ENCODE data around the gene SLC6A4. TPM values are rescaled to one million over a fixed set of nuclear protein-coding genes. Genes with fewer than 3 reads are reported as not detected.

The SLC6A4 gene
- total RNA-seq, 1 donor from 2014 or later: not detected

DNA sequence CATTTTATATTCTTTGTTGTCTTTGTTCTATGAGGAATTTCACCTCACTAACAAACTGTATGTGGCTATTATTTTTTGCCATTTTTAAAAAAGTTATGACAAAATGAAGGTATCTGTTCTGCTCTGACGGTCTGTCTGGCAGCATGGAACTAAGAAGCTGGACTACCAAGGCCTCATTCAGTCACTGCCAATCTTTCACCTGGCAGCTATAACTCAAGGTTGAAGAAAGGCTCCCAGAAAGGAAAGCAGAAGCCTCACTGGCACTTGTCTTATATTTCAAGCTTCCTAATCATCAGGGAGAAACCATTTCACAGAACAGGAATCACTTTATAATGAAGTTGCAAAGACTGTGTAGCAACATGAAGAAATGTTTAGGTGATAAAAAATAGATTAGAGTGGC is 18.7 kb upstream of the SLC6A4 start:
- DNase-seq (ENCODE audit: low read depth, low spot score): no peak
- Mint-ChIP-seq H3K36me3 (ENCODE audit: low read depth) (peaks cover 22% of the 10 kb centered on the region), H3K27ac (ENCODE audit: unreplicated experiment) (no peak overlapping the region), H3K9me3 (no peaks in the 10 kb centered on the region), H3K4me1 (no peaks in the 10 kb centered on the region), H3K4me3 (no peak overlapping the region), H3K27me3 (ENCODE audit: low read depth) (no peaks in the 10 kb centered on the region)
- TF ChIP-seq, protein P1, sequence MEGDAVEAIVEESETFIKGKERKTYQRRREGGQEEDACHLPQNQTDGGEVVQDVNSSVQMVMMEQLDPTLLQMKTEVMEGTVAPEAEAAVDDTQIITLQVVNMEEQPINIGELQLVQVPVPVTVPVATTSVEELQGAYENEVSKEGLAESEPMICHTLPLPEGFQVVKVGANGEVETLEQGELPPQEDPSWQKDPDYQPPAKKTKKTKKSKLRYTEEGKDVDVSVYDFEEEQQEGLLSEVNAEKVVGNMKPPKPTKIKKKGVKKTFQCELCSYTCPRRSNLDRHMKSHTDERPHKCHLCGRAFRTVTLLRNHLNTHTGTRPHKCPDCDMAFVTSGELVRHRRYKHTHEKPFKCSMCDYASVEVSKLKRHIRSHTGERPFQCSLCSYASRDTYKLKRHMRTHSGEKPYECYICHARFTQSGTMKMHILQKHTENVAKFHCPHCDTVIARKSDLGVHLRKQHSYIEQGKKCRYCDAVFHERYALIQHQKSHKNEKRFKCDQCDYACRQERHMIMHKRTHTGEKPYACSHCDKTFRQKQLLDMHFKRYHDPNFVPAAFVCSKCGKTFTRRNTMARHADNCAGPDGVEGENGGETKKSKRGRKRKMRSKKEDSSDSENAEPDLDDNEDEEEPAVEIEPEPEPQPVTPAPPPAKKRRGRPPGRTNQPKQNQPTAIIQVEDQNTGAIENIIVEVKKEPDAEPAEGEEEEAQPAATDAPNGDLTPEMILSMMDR (conservative IDR thresholded peaks at IDR 0.05): no peak

DNA sequence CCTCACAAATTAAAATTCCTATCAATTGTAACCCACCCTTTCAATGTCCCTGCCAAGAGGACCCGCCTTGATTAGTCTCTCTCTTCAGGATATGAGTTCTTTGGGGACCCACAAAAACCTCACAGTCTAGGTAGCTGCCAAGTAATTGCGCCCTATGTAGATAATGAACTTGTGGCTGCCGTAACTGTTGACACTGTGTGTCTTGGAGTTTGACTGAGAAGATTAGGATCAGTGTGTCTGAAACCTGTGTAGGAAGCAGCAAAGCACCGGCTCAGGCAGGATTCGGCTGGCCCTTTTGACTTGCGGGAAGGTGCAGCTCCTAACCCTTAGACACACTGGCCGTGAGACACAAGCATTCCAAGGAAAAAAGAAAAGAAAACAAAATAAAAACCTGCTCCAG is 17.8 kb upstream of the SLC6A4 start:
- Mint-ChIP-seq H3K27ac (ENCODE audit: unreplicated experiment) (no peak overlapping the region), H3K9me3 (no peaks in the 10 kb centered on the region), H3K4me3 (no peak overlapping the region), H3K27me3 (ENCODE audit: low read depth) (no peaks in the 10 kb centered on the region), H3K36me3 (ENCODE audit: low read depth) (peaks cover 24% of the 10 kb centered on the region), H3K4me1 (no peaks in the 10 kb centered on the region)
- DNase-seq (ENCODE audit: low read depth, low spot score): no peak
- TF ChIP-seq, protein P1 (conservative IDR thresholded peaks at IDR 0.05): no peak

DNA sequence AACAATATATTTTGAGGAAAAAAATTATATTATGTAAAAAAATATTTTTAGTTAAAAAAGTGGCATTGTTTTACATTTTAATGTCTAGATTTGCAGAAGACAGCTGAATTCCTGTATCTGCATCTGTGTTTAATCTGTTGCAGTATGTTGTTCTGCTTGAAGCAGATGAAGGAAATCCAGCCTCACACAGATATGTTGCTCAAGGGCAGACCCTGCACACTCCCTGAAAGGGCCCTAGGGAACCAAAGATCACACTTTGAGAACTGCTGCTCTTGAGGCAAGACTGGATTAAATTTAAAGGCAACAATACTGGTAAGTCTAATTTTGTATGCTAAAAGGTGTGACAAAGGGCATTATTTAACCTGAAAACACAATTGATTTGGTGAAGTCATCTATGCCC is 16.4 kb upstream of the SLC6A4 start:
- no peaks in the 10 kb centered on the region for H3K4me1 Mint-ChIP-seq
- DNase-seq (ENCODE audit: low read depth, low spot score): no peak
- no peaks in the 10 kb centered on the region for H3K9me3 Mint-ChIP-seq
- TF ChIP-seq, protein P1 (conservative IDR thresholded peaks at IDR 0.05): no peak
- H3K4me3 Mint-ChIP-seq: no peak overlapping the region
- H3K27ac Mint-ChIP-seq (ENCODE audit: unreplicated experiment): no peak overlapping the region
- H3K36me3 Mint-ChIP-seq (ENCODE audit: low read depth): peaks cover 33% of the 10 kb centered on the region
- H3K27me3 Mint-ChIP-seq (ENCODE audit: low read depth): no peaks in the 10 kb centered on the region

DNA sequence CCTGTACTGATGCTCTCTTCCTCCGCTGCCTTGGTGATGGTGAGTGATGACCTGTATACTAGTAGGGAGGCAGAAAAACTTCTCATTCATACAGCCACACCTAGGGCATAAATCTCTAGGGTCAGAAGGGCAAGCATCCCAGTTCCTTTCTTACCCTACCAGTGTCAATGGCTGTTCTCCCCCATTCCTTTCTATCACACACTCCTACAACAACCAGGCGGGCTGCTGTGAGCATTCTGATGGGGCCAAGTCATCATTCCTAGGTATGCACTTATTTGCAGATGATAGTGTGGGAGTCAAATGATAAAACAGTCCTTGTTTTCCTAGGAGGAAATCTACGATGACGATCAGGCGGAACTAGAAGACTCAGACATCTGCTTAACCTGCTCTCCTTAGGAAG is 14.0 kb upstream of the SLC6A4 start:
- no peak overlapping the region for H3K27ac Mint-ChIP-seq (ENCODE audit: unreplicated experiment)
- DNase-seq (ENCODE audit: low read depth, low spot score): no peak
- H3K36me3 Mint-ChIP-seq (ENCODE audit: low read depth): peaks cover 40% of the 10 kb centered on the region

DNA sequence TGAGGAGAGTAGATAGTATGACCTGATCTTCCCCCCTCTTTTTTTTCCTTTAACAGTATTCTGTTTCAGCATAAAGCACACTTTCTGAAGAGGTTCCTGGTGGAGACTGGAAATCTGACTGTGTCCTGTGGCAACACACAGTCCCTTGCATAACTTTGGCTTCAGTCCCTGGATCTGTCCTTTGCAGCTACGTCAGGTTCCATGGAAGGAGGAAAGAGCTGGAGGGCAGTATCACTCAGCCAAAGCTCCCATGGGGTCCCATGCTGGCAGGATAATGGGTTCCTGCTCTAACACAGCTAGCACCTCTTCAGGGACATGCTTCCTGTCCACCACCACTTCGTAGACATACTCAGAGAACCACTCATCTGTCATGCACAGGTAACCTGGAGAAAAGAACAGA is 13.3 kb upstream of the SLC6A4 start:
- H3K4me1 Mint-ChIP-seq: no peaks in the 10 kb centered on the region
- no peak overlapping the region for H3K27ac Mint-ChIP-seq (ENCODE audit: unreplicated experiment)
- peaks cover 40% of the 10 kb centered on the region for H3K36me3 Mint-ChIP-seq (ENCODE audit: low read depth)
- H3K4me3 Mint-ChIP-seq: no peak overlapping the region
- H3K27me3 Mint-ChIP-seq (ENCODE audit: low read depth): no peaks in the 10 kb centered on the region
- TF ChIP-seq, protein P1 (conservative IDR thresholded peaks at IDR 0.05): no peak
- no peaks in the 10 kb centered on the region for H3K9me3 Mint-ChIP-seq
- no peak for DNase-seq (ENCODE audit: low read depth, low spot score)

More for the DNA sequence above, 14.0 kb upstream of the SLC6A4 start:
- Mint-ChIP-seq H3K9me3 (no peaks in the 10 kb centered on the region), H3K4me3 (no peak overlapping the region), H3K4me1 (no peaks in the 10 kb centered on the region), H3K27me3 (ENCODE audit: low read depth) (no peaks in the 10 kb centered on the region)
- TF ChIP-seq, protein P1 (conservative IDR thresholded peaks at IDR 0.05): no peak

DNA sequence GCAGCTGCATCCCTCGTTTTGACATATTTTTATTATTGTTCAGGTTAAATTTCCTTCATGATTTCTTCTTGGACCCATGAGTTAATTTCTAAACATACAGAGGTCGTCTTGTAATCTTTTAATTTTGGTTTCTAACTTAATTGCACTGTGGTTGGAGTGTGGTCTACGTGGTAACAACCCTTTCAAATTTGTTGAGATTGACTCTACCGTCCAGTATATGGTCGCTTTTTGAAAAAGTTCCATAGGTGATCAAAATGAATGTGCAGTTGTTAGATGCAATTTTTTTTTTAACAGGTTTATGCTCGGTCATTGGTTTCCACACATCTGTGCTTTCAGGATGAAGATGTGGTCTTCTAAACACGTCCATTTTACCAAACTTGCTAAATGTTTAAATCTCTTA is 11.0 kb upstream of the SLC6A4 start:
- no peak for DNase-seq (ENCODE audit: low read depth, low spot score)

More for the DNA sequence above, 11.0 kb upstream of the SLC6A4 start:
- H3K27ac Mint-ChIP-seq (ENCODE audit: unreplicated experiment): no peak overlapping the region
- peaks cover 35% of the 10 kb centered on the region for H3K36me3 Mint-ChIP-seq (ENCODE audit: low read depth)
- H3K27me3 Mint-ChIP-seq (ENCODE audit: low read depth): peaks cover 4% of the 10 kb centered on the region
- TF ChIP-seq, protein P1 (conservative IDR thresholded peaks at IDR 0.05): no peak
- H3K9me3 Mint-ChIP-seq: no peaks in the 10 kb centered on the region
- H3K4me1 Mint-ChIP-seq: no peaks in the 10 kb centered on the region
- H3K4me3 Mint-ChIP-seq: no peak overlapping the region
